CD8-positive, alpha-beta memory T cell (primary cell): ENCODE data around the gene GNGT2. TPM values are rescaled to one million over a fixed set of nuclear protein-coding genes. Genes with fewer than 3 reads are reported as not detected.
"Not testable (repeated sequence)": the region's sequence is repeated elsewhere in the genome, so short reads cannot be mapped to it uniquely, and the experiment has no call there.

ENCODE experiments used
- CTCF ChIA-PET: fragments of 350-600 bp; sonication (Branson Sonifier 250); formaldehyde crosslinking; loops from one replicate; lab custom pipeline; 2021; ENCODE audit warnings: antibody characterized with exemption; lab: Charles Lee
- POLR2A ChIA-PET: fragments of 350-600 bp; sonication (Branson Sonifier 250); formaldehyde crosslinking; loops from one replicate; lab custom pipeline; 2021; ENCODE audit warnings: antibody characterized with exemption; lab: Charles Lee
- DNase-seq, 5 donors: peaks; one replicate each; pipeline versions ENCODE4 v3.0.0 to v3.0.0-alpha.2; 2020 to 2022; ENCODE audit warnings: mixed read lengths in 1 of 5
- H3K27ac ChIP-seq: one replicate; pipeline ENCODE4 v1.7.0; 2013; ENCODE audit warnings: low read depth, mild to moderate bottlenecking, low read length, moderate library complexity
- H3K27me3 ChIP-seq: 2 replicates; pipeline ENCODE4 v1.7.0; 2013; ENCODE audit warnings: low read length, mild to moderate bottlenecking; ENCODE audit not compliant: insufficient read depth, poor library complexity, severe bottlenecking
- H3K36me3 ChIP-seq: 2 replicates; pipeline ENCODE4 v1.7.0; 2013; ENCODE audit warnings: mild to moderate bottlenecking, low read length, moderate library complexity; ENCODE audit not compliant: insufficient read depth
- H3K4me1 ChIP-seq: 2 replicates; pipeline ENCODE4 v1.7.0; 2013; ENCODE audit warnings: mild to moderate bottlenecking, low read length, moderate library complexity; ENCODE audit not compliant: insufficient read depth
- H3K4me3 ChIP-seq: 2 replicates; pipeline ENCODE4 v1.7.0; 2013; ENCODE audit warnings: mild to moderate bottlenecking, low read length
- H3K9me3 ChIP-seq: 2 replicates; pipeline ENCODE4 v1.7.0; 2013; ENCODE audit warnings: mild to moderate bottlenecking, low read length
- H3K27ac Mint-ChIP-seq, 8 donors: one replicate each; pipeline ENCODE4 v1.8.0; 2020 to 2021; ENCODE audit warnings: mixed read lengths in 8 of 8, mild to moderate bottlenecking in 6 of 8, inconsistent platforms in 3 of 8, moderate library complexity in 3 of 8
- H3K27me3 Mint-ChIP-seq, 2 donors: one replicate each; pipeline ENCODE4 v1.8.0; 2020 to 2021; ENCODE audit warnings: mixed read lengths in 2 of 2, mild to moderate bottlenecking in 1 of 2, moderate library complexity in 1 of 2
- H3K36me3 Mint-ChIP-seq, 3 donors: one replicate each; pipeline ENCODE4 v1.8.0; 2020 to 2021; ENCODE audit warnings: mixed read lengths in 3 of 3, inconsistent platforms in 1 of 3, mild to moderate bottlenecking in 1 of 3
- H3K4me1 Mint-ChIP-seq, 3 donors: one replicate each; pipeline ENCODE4 v1.8.0; 2020 to 2021; ENCODE audit warnings: mixed read lengths in 3 of 3, inconsistent platforms in 1 of 3, mild to moderate bottlenecking in 1 of 3
- H3K4me3 Mint-ChIP-seq, 7 donors: one replicate each; pipeline ENCODE4 v1.8.0; 2020 to 2021; ENCODE audit warnings: mixed read lengths in 7 of 7, mild to moderate bottlenecking in 6 of 7, moderate library complexity in 4 of 7, inconsistent platforms in 2 of 7
- H3K9me3 Mint-ChIP-seq, 5 donors: one replicate each; pipeline ENCODE4 v1.8.0; 2020 to 2022; ENCODE audit warnings: mixed read lengths in 5 of 5, mild to moderate bottlenecking in 3 of 5, moderate library complexity in 2 of 5, inconsistent platforms in 1 of 5
- polyA plus RNA-seq: library from polyadenylated mRNA; unstranded; fragments of 300-500 nt; fragmentation: Illumina TruSeq; gene quantifications from one replicate; pipeline ENCODE4 v1.2.3, GENCODE V29; 2021
- total RNA-seq, 2 experiments: library from RNA; stranded (reverse); gene quantifications; one replicate each; pipeline ENCODE4 v1.2.3, GENCODE V29; 2021

Gene GNGT2
- total and polyA plus RNA-seq, 3 experiments from 2014 or later, result 24.0 to 33.6 (median 26.5) TPM

- Mint-ChIP-seq H3K36me3 (peaks cover 0 to 14% (median 0%) of the 10 kb centered on the region in 3 donors), H3K27ac (no peak overlapping the region), H3K27me3 (no peaks in the 10 kb centered on the region), H3K9me3 (peaks cover 0 to 11% (median 7%) of the 10 kb centered on the region in 5 donors), H3K4me3 (no peak overlapping the region), H3K4me1 (peaks cover 4 to 5% (median 5%) of the 10 kb centered on the region in 3 donors)
- Histone ChIP-seq H3K4me3 (no peak overlapping the region), H3K9me3 (no peaks in the 10 kb centered on the region), H3K27ac (no peak overlapping the region), H3K4me1 (no peaks in the 10 kb centered on the region), H3K27me3 (no peaks in the 10 kb centered on the region), H3K36me3 (no peaks in the 10 kb centered on the region)
- POLR2A ChIA-PET, result no interaction called here
- DNase-seq, result no peak
- CTCF ChIA-PET, result interaction anchor here (1.4 to 7.5 kb wide), 3 partner anchors 9 to 185 kb away, joined by 3 to 150 read pairs (median 8); partner anchors contain the start of gene PHOSPHO1
Observed at GRCh38 chr17:49183341-49183740, 27.0 kb downstream of the GNGT2 start.

DNA sequence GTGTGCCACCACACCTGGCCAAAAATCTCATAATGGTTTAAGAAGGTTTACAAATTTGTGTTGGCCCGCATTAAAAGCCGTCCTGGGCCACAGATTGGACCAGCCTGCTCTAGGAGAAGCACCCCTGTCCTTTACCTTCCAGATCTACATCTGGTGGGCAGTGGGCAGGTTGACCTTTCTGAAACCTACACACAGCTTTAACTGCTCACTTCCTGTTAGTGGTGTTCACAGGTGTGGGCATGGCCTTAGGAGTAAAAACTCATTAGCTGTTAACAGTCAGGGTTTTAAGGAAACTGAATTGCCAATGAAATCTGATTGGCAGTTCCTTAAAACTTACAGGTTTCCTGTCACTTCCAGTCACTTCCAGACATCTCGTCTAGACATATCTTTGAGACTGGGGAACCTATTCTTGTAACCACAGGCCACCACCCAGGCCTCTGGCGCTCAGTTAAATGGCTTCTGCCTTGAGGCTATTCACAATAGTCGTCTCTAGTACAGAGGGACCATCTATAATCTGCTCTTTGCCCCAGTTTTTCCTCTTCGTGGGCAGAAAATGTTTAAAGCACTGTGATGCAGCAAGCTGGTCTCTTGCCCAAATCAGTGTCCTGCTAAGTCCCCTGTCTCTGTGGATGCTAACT lies 29.3 kb downstream of the GNGT2 start:
- Histone ChIP-seq H3K27ac (no peak overlapping the region), H3K27me3 (no peaks in the 10 kb centered on the region), H3K9me3 (peaks cover 5% of the 10 kb centered on the region), H3K36me3 (no peaks in the 10 kb centered on the region), H3K4me1 (no peaks in the 10 kb centered on the region), H3K4me3 (no peak overlapping the region)
- no peak for DNase-seq
- H3K36me3 Mint-ChIP-seq, result peaks cover 0 to 24% (median 0%) of the 10 kb centered on the region in 3 donors
- peaks cover 10 to 24% (median 22%) of the 10 kb centered on the region in 5 donors for H3K9me3 Mint-ChIP-seq
- H3K4me1 Mint-ChIP-seq, result peaks cover 4 to 5% (median 5%) of the 10 kb centered on the region in 3 donors
- no peak overlapping the region for H3K27ac Mint-ChIP-seq
- POLR2A ChIA-PET, result no interaction called here
- CTCF ChIA-PET, result interaction anchor here (0.7 to 7.5 kb wide), 14 partner anchors 10 to 110 kb away, joined by 3 to 150 read pairs (median 8); partner anchors contain the start of gene PHOSPHO1
- no peak overlapping the region for H3K4me3 Mint-ChIP-seq
- peaks cover 3 to 6% of the 10 kb centered on the region in 2 donors for H3K27me3 Mint-ChIP-seq

GRCh38 chr17:49180303-49180702 lies 30.1 kb downstream of the GNGT2 start:
- peak overlapping the region in 2 of 7 donors; percentile 7 to 44 for H3K4me3 Mint-ChIP-seq
- no peaks in the 10 kb centered on the region for H3K27me3 ChIP-seq
- POLR2A ChIA-PET, result interaction anchor here (0.6 to 1.6 kb wide), 5 partner anchors 12 to 349 kb away, joined by 3 to 4 read pairs (median 3); no protein-coding TSS in a partner anchor

DNA sequence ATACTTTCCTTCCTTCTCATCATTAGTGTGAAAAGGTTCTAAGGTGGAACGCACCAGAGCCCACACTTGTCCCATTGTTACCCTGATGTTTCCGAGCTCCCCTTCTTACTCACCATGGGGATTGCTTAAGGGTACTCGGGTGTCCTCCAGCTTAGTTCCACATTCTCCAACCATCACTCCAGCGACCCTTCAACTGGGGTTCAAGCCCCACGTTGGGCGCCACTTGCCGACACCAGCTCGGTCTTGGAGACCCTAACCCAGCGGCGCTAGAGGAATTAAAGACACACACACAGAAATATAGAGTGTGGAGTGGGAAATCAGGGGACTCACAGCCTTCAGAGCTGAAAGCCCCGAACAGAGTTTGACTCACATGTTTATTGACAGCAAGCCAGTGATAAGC lies 34.4 kb downstream of the GNGT2 start:
- H3K27ac Mint-ChIP-seq, H3K4me1 Mint-ChIP-seq, H3K27ac ChIP-seq, H3K4me3 Mint-ChIP-seq, H3K36me3 ChIP-seq, H3K4me3 ChIP-seq, H3K27me3 ChIP-seq, DNase-seq, H3K4me1 ChIP-seq, POLR2A ChIA-PET: not testable (repeated sequence)
- CTCF ChIA-PET, result interaction anchor here (1.8 kb wide), 1 partner anchor 49 kb away, joined by 4 read pairs; no protein-coding TSS in a partner anchor
- H3K9me3 Mint-ChIP-seq, result peaks cover 35 to 45% (median 43%) of the 10 kb centered on the region in 5 donors
- peaks cover 40 to 47% of the 10 kb centered on the region in 2 donors for H3K27me3 Mint-ChIP-seq
- peaks cover 11% of the 10 kb centered on the region for H3K9me3 ChIP-seq
- peaks cover 2 to 38% (median 4%) of the 10 kb centered on the region in 3 donors for H3K36me3 Mint-ChIP-seq

More at GRCh38 chr17:49180303-49180702, 30.1 kb downstream of the GNGT2 start:
- H3K4me1 Mint-ChIP-seq, result peaks cover 4 to 5% (median 5%) of the 10 kb centered on the region in 3 donors
- Histone ChIP-seq H3K9me3 (peaks cover 11% of the 10 kb centered on the region), H3K27ac (no peak overlapping the region), H3K4me1 (no peaks in the 10 kb centered on the region), H3K4me3 (no peak overlapping the region), H3K36me3 (no peaks in the 10 kb centered on the region)
- peak overlapping the region in 2 of 8 donors; percentile 9 to 24 for H3K27ac Mint-ChIP-seq
- H3K27me3 Mint-ChIP-seq, result peaks cover 8 to 13% of the 10 kb centered on the region in 2 donors
- CTCF ChIA-PET, result interaction anchor here (0.5 to 7.5 kb wide), 21 partner anchors 11 to 743 kb away, joined by 3 to 150 read pairs (median 5); partner anchors contain the start of gene PHOSPHO1
- DNase-seq, result peak; percentile 54 to 71 (median 60)
- peaks cover 18 to 33% (median 28%) of the 10 kb centered on the region in 5 donors for H3K9me3 Mint-ChIP-seq
- H3K36me3 Mint-ChIP-seq, result peaks cover 0 to 28% (median 2%) of the 10 kb centered on the region in 3 donors

DNA sequence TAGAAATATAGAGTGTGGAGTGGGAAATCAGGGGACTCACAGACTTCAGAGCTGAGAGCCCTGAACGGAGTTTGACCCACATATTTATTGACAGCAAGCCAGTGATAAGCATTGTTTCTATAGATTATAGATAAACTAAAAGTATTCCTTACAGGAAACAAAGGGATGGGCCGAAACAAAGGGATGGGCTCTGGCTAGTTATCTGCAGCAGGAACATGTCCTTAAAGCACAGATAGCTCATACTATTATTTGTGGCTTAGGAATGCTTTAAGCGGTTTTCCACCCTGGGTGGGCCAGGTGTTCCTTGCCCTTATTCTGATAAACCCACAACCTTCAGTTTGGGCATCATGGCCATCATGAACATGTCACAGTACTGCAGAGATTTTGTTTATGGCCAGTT lies 39.7 kb downstream of the GNGT2 start:
- H3K9me3 ChIP-seq, H3K4me1 ChIP-seq, H3K27me3 ChIP-seq, H3K4me3 Mint-ChIP-seq, H3K36me3 ChIP-seq, H3K4me3 ChIP-seq, H3K27ac Mint-ChIP-seq, H3K4me1 Mint-ChIP-seq, POLR2A ChIA-PET, H3K27ac ChIP-seq, DNase-seq: not testable (repeated sequence)
- CTCF ChIA-PET, result interaction anchor here (2.1 kb wide), 1 partner anchor 56 kb away, joined by 7 read pairs; no protein-coding TSS in a partner anchor
- peaks cover 17 to 37% (median 24%) of the 10 kb centered on the region in 5 donors for H3K9me3 Mint-ChIP-seq
- peaks cover 66 to 87% of the 10 kb centered on the region in 2 donors for H3K27me3 Mint-ChIP-seq
- H3K36me3 Mint-ChIP-seq, result peaks cover 0 to 21% (median 4%) of the 10 kb centered on the region in 3 donors

DNA sequence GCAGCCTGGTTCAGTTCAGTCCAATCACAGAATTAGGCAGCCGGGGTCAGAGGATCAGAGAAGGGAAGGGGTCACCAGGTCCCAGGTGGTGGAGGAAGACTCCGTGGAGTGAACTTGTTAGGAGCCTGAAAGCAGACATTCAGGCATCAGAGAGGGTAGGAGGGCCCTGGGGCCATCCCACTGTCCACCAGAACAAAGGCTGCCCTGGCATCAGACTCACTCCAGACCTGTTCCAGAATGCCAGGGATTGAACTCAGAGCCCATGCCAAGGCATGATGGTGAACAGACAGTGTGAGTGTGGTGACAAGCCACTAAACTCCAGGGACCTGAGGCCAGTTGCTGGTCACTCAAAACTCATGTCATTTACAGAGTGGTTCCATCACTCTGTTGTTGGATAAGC lies 40.2 kb downstream of the GNGT2 start:
- Histone ChIP-seq H3K4me1 (no peaks in the 10 kb centered on the region), H3K9me3 (no peaks in the 10 kb centered on the region), H3K27ac (no peak overlapping the region), H3K27me3 (peaks cover 10% of the 10 kb centered on the region), H3K36me3 (no peaks in the 10 kb centered on the region), H3K4me3 (no peak overlapping the region)
- Mint-ChIP-seq H3K27ac (peak overlapping the region in 1 of 8 donors; percentile 28), H3K9me3 (peaks cover 13 to 32% (median 19%) of the 10 kb centered on the region in 5 donors), H3K4me3 (no peak overlapping the region), H3K4me1 (no peaks in the 10 kb centered on the region), H3K36me3 (peaks cover 0 to 16% (median 4%) of the 10 kb centered on the region in 3 donors), H3K27me3 (peaks cover 63 to 87% of the 10 kb centered on the region in 2 donors)
- CTCF ChIA-PET, result interaction anchor here (1.1 to 2.1 kb wide), 3 partner anchors 10 to 121 kb away, joined by 3 to 7 read pairs (median 7); no protein-coding TSS in a partner anchor
- no peak for DNase-seq
- POLR2A ChIA-PET, result no interaction called here

GRCh38 chr17:49168706-49169105 lies 41.7 kb downstream of the GNGT2 start:
- no peaks in the 10 kb centered on the region for H3K36me3 ChIP-seq
- peaks cover 57 to 75% of the 10 kb centered on the region in 2 donors for H3K27me3 Mint-ChIP-seq
- no peak overlapping the region for H3K27ac Mint-ChIP-seq
- no peaks in the 10 kb centered on the region for H3K4me1 ChIP-seq
- H3K27ac ChIP-seq, result no peak overlapping the region
- H3K36me3 Mint-ChIP-seq, result peaks cover 0 to 6% (median 2%) of the 10 kb centered on the region in 3 donors
- no peak overlapping the region for H3K4me3 ChIP-seq
- DNase-seq, result no peak
- no peaks in the 10 kb centered on the region for H3K9me3 ChIP-seq
- H3K4me3 Mint-ChIP-seq, result no peak overlapping the region
- ChIA-PET POLR2A (no interaction called here), CTCF (interaction anchor here (0.7 to 2.0 kb wide), 2 partner anchors 12 to 24 kb away, joined by 3 to 7 read pairs; no protein-coding TSS in a partner anchor)
- no peaks in the 10 kb centered on the region for H3K4me1 Mint-ChIP-seq
- peaks cover 10% of the 10 kb centered on the region for H3K27me3 ChIP-seq
- H3K9me3 Mint-ChIP-seq, result peaks cover 1 to 21% (median 8%) of the 10 kb centered on the region in 5 donors

GRCh38 chr17:49165143-49165542 lies 45.2 kb downstream of the GNGT2 start:
- ChIA-PET POLR2A (no interaction called here), CTCF (no interaction called here)
- no peak overlapping the region for H3K27ac ChIP-seq
- Mint-ChIP-seq H3K4me3 (no peak overlapping the region), H3K36me3 (no peaks in the 10 kb centered on the region), H3K27ac (no peak overlapping the region), H3K27me3 (peaks cover 39 to 44% of the 10 kb centered on the region in 2 donors), H3K9me3 (peaks cover 0 to 6% (median 0%) of the 10 kb centered on the region in 5 donors), H3K4me1 (no peaks in the 10 kb centered on the region)
- no peak for DNase-seq
- no peaks in the 10 kb centered on the region for H3K36me3 ChIP-seq
- H3K27me3 ChIP-seq, result peaks cover 10% of the 10 kb centered on the region
- no peaks in the 10 kb centered on the region for H3K9me3 ChIP-seq
- no peaks in the 10 kb centered on the region for H3K4me1 ChIP-seq
- H3K4me3 ChIP-seq, result no peak overlapping the region
